CD4-positive, alpha-beta T cell treated with Interleukin-15 for 4 hours (primary cell): ENCODE measurements around the gene EFHC2.
"Not testable (repeated sequence)": the region's sequence is repeated elsewhere in the genome, so short reads cannot be mapped to it uniquely, and the experiment has no call there.

ENCODE experiments used
- DNase-seq: peaks from one replicate; pipeline ENCODE4 v3.0.0-alpha.2; 2020; ENCODE audit warnings: low spot score

The EFHC2 gene

DNA sequence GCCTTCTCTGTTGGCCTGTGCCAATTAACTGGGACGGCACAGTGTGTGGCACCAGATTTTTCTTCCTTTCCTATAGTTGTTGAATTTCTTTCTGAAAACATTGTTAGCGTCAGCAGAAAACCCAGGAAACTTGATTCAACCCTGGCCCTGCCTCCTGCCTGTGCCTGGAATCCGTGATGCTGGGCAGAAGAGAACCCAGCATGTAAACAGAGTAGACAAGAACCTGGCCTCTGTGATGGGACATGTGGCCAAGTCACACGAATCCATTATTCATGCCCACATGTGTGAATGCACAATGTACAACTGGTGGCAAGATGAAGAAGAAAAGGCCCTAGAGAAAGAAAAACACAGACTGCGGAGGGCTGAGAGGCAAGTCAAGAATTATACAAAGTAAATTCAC, 111.4 kb downstream of the EFHC2 start:
- no peak for DNase-seq

DNA sequence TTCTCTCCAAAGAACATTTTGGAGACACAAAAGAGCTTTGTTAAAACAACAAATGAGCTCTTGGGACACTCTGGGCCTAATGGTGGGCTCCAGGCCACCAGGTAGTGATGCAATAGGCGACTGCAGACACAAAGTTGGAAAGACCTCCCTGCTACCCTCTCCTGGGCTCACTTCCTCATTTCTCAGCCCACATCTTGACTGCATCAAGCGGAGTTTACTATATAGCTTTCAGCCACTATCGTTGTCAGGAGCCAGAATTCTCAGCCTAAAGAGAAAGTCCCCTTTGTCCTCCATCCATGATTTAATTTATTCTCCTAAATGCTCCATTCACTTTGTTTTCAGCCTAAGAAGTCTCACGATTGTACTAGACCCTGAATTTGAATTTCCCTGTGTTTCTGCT, 114.9 kb downstream of the EFHC2 start:
- no peak for DNase-seq

DNA sequence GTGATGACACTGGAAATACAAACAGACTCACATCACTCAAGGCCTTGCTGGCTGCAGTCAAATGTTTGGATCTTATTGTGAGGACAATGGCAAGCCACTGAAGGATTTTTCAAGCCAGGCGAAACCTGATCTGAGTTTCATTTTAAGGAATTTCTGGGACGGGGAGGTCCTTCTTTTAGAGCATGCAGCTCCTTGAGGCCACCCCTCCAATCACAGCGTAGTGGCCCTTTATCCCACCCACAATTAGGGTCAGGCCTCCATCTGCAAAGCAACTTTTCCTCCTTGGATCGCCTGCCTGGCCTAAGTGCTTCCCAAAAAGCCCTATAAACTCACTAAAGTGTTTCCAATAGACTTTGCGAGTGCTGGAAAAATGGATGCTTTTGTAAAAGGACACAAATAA, 115.5 kb downstream of the EFHC2 start:
- no peak for DNase-seq

DNA sequence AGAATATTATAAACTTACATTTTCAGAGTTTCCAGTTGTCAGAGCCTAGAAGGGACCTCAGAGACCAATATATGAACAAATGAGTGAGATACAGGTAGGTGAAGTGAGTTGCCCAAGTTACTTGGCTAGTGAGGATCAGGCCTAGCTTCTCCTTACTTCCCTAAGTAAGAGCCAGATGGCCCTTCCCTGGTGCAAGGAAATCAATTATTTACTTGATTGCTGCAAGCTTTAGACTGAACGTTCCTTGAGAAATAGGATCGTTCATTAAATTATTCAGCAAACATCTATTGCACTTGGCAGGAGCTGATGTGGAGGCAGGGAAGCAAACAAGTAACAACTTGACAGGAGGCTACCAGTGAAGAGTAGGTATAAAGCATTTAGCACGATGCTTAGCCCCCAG, 117.8 kb downstream of the EFHC2 start:
- no peak for DNase-seq

DNA sequence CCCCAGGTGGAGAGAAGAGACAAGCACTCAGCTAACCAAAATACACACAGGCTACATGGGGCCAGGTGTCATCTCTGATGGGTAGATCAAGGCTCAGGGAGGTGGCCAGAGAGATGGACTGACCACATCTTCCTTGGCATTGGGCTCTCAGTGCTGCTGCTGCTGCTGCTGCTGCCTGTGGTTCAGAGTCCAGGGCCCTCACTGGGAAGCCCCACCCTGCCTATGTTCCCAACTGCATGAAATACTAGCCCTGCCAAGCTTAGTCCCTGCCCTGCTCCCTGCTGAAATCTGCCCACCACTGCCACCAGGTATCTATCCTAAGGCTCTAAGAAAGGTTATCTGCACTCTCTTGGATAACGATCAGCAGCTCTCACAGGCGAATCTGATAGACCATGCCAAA, 118.7 kb downstream of the EFHC2 start:
- no peak for DNase-seq

DNA sequence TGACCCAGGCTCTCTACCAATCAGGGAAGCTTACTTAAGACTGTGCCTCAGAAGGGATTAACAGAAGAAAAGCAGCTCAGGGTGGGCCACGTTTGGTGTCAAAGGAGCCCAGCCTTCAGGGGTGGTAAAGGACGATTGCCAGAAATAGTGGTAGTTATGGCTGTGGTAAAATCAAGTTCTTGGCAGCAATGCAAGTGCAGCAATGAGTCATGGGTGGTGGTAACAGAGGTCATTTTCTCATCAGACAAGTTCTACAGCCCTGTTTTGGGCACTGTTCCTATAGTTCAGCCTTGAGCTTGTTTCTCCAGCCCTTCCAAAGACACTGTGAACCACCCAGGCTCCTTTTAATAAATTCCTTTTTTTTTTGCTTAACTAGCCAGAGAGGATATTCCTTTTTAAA, 120.3 kb downstream of the EFHC2 start:
- DNase-seq: no peak

DNA sequence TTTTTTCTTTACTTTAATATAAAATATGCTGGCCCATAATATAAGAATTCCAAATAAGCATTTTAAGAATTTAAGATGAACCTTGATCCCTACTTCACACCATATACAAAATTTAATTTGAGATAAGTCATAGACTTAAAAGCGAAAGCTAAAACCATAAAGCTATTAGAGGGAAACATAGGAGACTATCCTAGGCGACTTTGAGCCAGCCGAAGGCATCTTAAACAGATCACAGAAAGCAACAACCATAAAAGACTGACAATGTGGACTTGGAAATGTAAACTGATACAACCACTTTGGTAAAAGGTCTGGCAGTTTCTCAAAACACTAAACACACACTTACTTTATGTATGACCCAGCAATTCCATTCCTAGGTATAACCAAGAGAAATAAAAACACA, 125.0 kb downstream of the EFHC2 start:
- DNase-seq: no peak

DNA sequence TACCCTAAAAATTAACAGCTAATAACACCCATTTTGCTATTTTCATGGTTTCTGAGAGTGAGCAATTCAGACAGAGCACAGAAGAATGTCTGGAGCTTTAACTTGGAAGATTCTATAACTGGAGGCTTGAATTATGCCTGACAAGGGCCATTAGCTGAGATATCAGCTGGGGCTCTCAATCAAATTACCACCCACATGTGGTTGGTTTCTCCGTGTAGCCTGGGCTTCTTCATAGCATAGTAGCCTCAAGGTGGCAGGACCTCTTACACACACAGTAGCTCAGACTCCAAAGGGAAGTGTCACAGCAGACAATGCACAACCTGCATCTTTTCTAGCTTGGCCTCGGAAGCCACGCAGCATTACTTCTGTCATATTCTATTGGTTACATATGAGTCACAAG, 127.3 kb downstream of the EFHC2 start:
- DNase-seq: no peak

DNA sequence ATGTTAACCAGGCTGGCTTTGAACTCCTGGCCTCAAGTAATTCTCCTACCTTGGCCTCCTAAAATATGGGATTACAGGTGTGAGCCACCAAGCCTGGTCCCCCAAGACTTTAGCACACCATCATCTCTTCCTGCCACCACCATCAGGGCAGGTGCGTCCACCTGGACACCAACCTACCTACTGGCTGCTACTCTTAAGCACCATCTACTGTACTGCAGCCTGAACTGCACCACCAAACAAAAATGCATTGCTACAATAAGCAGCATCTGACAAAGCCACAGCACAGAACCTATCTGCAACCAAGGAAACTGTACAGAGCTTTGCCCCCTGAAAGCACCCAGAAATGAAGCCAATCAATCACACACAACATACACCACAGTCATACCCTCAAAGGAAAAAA, 139.7 kb downstream of the EFHC2 start:
- no peak for DNase-seq

DNA sequence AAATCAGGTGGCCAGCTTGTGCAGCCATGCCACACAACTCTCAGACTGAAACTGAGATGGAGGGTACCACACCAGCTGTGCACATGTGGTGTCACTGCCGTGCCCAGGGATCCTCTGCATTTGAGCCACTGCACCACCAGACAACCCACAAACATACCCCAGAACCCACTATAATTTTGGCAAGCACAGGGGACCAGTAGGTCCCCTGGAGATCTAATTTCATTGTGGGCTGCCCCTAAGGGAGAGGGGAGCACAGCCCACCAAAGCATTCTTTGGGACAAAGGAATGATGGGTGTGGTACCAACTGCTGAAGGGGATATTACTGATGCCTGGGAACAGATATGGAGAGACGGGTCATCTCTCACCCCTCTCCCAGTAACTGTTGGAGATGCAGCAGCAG, 140.9 kb downstream of the EFHC2 start:
- DNase-seq: no peak

DNA sequence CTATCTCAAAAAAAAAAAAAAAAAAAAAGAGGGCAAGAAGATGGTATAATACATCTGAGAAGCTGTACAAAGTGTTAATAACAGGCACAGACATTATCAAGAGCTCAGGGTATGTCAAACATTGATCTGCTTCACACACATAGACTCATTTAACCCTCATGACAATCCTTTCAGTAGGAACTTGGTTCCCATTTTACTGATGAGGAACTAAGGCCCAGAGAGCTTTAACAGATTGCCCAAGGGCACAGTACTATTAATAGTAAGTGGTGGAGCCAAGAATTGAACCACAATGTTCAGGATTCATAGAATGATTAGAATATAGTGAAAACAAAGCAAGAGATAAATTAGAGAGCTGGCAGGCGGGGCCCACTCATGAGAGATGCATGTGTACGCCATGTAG, 154.4 kb downstream of the EFHC2 start:
- DNase-seq: no peak

DNA sequence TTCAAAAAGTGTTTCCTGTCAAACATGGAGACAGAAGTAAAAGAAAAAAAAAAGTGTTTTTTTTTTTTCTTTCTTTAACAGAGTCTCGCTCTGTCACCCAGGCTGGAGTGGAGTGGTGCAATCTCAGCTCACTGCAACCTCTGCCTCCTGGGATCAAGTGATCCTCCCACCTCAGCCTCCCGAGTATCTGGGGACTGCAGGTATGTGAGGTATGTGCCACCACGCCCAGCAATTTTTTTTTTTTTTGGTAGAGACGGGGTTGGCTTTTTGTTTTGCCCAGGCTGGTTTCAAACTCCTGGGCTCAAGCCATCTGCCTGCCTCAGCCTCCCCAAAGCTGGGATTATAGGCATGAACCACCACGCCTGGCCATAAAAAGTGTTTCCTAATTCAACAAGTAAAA, 155.6 kb downstream of the EFHC2 start:
- not testable (repeated sequence) for DNase-seq

DNA sequence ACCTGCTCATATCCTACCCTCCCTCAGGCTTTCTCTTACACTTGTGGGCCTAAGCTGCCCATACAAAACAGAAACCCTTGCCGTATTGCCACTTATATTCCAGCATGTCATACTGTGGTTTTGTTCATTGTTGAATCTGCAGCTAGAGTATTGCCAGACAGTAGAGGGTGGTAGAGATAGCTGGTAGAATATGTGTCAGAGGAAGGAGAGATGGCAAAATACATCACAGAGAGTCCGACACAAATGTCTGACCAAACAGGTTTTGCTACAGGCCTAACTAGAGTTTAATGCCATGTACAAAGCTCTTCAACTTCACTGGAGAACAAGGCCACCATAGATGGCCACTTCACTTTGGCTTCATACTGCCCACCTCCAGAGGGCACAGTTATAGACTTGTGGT, 160.1 kb downstream of the EFHC2 start:
- no peak for DNase-seq

DNA sequence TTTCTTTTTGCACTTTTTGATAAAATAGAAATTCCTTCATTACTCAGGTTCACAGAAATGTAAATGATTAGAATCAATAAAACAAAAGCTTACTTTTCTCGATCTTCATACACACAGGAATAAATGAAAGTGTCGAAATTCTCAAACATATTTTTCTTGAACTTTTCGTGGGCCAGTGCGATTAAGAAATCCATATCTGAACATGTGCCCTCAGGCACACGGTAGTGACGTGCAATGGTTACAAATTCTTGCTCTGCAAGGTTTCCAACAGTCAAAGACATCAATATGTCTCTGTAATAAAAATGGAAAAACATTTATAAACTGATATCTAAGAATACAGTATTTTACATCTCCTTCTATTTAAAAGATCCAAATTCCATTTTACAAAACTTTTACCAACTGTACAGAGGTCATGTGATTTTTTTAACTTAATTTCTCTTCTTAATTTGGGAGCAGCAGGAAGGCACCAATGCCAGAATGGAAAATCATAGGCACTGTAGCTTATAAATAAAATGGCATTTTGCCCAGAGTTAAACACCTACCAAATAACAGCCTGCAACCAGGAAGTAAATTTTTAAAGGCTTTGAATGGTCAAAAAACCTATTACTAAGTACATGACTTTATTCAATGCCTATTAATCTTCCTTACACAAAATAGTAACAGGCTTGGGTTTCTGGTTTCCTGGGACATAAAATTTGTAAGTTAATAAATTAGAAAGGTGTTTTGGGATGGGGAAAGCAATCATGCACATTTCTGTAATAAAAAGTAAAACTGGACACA, 165.0 kb downstream of the EFHC2 start:
- no peak for DNase-seq

DNA sequence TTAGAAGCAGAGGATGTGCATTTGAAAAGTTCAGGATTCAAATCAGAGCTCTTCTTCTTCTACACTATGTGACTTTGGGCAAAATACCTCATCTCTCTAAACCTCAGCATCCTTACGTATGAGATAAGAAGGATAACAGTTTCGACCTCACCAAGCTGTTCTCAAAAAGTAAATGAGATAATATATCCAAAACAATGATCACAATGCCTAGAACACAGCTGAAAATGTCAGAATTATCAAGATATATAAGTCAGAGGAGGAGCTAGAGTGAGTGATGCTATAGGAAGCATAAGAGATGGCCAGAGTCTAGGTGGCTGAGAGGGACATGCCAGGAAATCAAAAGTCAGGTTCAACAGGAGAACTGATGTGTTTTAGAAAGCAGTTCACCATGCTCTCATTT, 168.0 kb downstream of the EFHC2 start:
- DNase-seq: no peak

DNA sequence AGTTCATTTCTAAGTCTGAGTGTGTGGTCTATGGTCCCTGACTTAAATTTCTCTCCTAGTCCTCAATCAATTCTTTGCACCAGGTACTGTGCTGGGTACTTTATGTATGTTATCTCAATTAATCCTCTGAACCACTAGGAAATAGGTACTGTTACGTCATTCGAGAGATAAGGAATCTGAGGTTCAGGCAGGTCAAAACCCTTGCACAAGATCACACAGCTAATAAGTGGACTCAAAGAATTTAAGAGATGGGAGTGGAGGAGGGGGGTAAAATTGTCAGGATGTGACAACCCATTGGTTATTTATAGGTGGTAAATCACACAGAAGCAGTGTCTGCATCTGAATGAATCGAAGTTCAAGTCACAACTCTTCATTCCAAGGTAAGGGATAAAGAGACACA, 169.4 kb downstream of the EFHC2 start:
- no peak for DNase-seq

DNA sequence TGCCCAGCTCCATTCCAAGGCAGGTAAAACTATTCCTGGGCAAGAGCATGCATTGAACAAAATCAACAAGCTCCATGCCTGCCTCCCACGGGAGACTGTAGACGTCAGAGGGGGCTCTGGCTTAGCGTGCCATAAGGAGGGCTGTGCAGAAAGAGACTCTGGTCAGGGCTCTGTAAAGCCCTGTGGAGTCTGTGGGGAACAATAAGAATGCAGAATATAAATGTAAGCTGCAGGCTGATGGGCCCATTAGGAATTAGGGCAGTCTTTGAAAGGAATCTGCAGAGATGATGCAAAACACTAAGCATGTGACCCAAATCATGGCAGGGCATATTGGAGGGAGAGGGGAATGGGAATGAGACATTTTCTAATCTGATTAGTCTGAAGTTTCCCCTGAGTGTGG, 170.3 kb downstream of the EFHC2 start:
- no peak for DNase-seq

DNA sequence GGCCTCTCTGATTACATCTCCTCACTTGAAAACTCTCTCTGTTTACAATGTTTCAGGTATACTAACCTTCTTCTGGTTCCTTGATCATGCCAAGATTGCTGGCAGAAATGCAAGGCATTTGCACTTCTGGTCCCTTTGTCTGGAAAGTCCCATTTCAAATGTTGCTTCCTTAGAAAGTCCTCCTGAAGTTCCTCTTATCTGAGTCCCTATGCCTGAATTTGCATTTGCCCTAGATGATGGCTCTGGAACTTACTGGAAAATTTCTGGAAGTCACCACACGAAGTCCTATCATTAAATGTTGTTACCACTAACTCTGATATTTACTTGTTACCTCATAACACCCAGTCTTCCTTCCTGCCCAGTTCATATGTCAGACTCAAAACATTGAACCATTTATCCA, 176.4 kb downstream of the EFHC2 start:
- no peak for DNase-seq

DNA sequence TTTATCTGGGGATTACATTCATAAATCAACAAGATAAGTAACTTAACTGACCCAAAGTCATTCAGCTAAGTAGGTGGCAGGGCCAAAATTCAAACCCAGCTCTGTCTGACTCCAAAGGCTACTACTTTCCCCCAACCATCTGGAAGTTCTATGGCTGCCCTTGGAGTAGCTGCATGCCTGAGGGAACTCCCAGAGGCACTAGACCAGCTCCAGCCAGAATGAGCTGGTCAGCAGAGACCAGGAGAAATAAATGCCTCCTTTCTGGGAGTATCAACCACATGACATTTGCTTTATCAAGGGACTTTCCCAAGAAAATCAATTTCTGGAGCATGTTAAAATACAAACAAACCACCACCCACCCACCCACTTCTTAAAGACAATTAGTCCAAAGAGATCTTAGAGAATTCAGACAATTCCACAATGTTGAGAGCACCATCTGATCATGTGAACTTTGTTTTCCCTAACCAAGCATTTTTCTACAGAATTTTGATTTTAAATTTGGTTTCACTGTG, 180.5 kb downstream of the EFHC2 start:
- no peak for DNase-seq

DNA sequence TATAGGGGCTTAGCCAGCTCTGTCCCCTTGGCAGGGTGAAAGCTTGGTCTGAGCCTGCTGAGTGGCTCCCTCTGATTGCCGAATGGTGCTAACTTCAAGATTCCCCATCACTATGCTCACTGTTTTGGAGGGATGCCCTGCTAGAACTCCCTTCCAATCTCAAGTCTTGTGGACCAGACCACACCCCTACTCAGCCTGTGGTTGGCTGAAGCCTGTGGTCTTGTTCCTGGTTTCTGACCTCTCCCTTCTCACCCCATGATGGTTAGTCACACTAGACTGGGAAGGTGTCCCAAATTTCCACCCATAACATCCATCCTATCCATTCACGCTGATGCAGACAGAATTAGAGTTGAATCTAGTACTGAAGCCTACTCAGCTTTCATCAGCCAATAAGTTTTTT, 185.6 kb downstream of the EFHC2 start:
- no peak for DNase-seq

DNA sequence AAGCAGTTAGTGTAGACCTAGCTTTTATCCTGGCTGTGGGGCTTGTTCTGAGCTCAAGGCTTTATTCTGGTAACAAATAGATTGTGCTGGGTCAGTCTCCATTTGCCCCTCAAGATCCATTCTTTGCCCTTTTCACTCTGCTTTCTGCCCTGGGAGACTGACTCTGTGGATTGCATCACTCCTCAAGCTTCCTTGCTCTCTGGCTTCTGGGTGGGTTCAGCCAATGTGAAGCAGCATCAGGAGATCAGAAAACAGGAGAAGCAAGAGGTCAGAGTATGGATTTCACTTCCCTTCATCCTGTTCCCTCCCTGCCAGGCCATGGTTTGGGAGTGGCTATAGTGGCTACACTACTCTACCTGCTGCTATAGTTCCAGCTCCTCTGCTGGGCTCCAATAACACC, 186.2 kb downstream of the EFHC2 start:
- DNase-seq: no peak

DNA sequence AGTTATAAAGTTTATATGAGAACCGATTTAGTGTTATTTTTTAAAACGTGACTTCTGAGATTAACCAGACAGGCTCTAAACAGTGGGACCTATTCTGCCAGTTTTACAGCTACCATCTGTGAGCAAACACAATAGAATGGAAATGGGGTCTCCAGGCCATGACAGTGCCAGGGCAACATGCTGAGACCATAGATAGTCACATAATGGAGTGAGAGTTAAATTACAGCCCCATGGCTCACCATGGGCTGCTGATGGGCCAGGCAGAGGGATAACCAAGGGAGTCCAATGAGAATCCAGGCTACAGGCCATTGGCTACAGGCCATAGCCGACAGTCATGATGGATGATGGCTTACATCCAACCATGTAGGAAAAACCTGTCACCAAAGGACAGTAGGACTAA, 186.7 kb downstream of the EFHC2 start:
- DNase-seq: no peak

DNA sequence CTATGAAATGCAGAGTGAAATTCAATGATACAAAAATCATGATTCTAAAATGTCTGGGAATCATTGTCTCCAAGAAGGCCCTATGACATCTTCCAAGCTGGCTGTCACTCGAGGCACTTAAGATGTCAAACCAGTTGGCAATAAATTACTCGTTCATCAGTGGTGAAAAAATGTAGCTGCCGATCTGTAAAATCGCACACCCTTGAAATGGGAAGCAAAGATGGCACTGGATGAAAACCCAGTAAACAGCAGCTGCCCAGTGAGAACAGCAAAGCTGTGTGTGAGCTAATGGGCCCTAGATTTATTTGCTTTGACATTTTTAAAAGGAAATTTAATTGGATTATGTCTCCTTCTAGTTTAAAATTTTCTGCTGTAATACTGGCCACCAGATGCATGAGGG, 188.3 kb downstream of the EFHC2 start:
- no peak for DNase-seq

DNA sequence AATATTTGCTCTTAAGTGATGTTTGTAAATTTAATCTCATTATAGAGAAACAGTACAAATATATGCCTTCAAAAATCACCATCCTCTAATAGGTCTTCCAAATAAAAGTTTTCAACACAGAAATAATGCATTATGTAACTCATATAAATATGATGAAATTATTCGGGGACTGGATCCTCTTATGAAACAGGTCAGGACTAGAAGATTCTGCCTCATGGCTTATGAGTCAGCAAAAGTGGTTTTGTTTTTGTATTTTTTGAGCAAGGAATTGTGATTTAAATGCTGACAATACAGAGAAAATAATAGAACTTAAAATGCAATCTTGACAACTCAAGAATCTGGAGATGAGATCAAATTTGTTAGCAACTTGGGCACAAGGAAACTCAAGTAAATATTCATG, 190.6 kb downstream of the EFHC2 start:
- no peak for DNase-seq
